Measurements from ENCODE around the gene CELA1.

DNA sequence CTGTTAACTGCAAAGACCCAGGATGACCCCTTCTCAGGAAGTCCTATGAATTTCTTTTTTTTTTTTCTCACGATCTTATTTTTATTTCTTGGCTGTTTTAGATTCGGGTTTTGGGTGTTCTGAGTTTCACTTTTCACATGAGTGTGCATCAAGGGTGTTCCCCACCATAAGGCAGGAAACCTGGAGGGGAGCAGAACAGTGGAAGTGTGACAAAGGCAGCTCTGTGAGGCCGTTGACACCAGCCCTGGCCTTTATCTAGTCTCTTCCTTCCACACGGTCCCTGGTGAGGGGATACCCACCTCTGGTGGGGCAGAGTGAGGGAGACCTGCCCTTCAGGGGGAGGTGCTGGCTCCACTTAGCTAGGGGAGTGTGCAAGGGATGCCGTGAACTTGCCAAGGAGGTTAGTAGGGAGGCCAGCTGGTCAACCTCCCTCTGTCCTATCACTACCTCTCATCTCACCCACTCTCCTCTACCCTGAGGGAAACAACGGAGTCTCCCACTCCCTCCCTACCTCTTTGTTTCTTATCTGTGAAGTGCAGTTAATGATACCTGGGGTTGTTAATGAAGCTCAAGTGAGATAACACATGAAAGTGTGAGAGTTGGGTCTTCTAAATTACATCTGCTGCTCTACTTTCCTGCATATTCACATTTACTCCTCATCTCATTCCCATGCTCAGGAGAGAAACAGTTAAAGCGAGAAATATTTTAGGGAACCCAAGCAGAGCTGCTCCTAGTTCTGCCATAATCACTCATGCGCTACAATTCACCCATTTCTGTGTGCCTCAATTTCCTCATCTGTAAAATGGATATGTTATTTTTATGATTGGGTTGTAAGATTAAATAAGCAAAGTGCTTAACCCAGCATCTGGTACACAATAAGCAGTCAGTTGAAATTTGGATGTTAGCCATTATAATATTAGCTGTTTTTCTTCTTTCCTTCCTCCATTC is 49.1 kb upstream of the CELA1 start:
- TF ChIP-seq, protein P1, sequence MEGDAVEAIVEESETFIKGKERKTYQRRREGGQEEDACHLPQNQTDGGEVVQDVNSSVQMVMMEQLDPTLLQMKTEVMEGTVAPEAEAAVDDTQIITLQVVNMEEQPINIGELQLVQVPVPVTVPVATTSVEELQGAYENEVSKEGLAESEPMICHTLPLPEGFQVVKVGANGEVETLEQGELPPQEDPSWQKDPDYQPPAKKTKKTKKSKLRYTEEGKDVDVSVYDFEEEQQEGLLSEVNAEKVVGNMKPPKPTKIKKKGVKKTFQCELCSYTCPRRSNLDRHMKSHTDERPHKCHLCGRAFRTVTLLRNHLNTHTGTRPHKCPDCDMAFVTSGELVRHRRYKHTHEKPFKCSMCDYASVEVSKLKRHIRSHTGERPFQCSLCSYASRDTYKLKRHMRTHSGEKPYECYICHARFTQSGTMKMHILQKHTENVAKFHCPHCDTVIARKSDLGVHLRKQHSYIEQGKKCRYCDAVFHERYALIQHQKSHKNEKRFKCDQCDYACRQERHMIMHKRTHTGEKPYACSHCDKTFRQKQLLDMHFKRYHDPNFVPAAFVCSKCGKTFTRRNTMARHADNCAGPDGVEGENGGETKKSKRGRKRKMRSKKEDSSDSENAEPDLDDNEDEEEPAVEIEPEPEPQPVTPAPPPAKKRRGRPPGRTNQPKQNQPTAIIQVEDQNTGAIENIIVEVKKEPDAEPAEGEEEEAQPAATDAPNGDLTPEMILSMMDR (IDR thresholded peaks at IDR 0.05), result no peak
- TF ChIP-seq POLR2A (IDR thresholded peaks at IDR 0.05), result no peak
